ENCODE results near the gene DAPK2.
A peak's percentile ranks its signal among the peaks of the same experiment; 100 is the strongest.
"Not testable (repeated sequence)": the region's sequence is repeated elsewhere in the genome, so short reads cannot be mapped to it uniquely, and the experiment has no call there.

DAPK2 gene

DNA sequence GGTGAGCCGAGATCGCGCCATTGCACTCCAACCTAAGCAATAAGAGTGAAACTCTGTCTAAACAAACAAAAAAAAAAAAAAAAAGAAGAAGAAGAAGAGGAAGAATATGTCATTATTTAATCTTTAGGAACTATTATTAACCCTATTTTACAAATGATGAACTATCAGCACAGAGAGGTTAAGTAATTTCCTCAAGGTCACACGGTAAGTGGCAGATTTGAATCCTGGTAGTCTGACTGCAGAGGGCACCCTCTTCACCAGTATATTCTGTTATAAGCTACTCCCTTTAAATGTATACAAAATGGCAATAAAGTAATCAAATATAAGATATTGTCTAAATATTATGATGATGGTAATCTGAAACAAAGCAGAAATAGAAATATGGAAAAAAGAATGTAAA lies 135.1 kb downstream of the DAPK2 start:
- no peak for DNase-seq

DNA sequence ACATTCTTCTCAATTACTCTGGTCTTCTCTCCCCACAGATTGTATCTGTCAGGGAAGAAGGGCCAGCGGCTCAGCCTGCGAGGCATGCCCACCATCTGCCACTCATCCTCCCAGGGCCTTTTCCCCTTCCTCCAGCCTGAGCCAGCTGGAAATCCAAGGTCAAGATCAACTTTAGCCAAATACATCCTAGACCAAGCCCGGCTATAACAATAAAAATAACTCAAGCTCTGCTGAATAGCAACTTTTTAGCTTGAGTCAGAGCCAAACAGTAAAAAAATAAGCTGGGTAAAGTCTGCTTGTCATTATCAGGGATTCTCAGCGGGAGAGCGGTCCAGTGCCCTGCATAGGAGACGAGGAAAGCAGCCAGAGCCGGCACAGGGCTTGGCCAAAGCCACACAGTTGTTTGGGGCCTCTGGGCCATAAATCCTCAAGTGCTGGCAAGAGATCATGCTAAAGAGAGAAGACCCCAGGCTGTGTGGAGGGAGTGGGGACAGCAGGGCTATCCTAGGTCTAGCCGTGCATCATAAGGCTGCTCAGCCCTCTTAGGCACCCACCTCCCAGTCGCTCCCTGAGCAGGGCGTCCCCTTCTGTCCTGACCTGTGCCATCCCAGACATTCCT lies 136.4 kb downstream of the DAPK2 start:
- DNase-seq = no peak

DNA sequence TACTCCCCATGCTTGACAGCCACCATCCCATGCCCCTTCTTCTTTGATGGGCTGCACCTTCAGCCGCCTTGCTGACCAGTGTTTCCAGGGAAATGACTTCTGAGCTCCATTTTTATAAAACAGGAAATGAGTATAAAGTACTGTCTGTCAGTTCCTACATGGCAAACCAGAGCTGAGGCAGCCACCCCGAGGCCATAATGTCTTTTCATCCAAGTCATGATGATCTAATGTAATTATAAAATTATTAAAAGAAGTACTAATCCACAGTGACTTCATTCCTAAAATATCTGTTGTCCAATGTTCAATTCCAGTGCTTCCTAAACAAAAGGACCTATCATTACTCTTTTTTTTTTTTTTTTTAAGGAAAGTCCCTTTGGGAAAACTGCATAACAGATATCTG lies 137.3 kb downstream of the DAPK2 start:
- no peak for DNase-seq

DNA sequence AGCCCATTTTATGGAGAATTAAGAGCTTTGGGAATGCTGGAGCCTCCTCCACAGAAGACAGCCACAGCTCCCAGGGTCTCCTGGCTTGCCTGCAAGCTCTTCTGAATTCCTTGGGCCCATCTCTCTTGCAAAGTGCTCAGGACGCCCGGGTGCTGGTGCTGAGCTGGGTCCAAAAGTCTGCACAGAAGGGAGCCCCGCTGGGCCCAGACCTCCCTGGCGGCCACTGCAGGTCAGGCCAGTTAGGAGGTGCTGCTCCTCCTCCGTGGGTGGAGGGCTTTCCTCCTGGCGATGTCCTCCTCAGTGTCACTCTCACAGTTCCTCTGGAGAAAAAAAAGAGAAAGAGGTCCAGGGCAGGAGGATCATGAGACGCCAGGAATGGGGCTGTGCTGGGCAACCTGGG lies 138.0 kb downstream of the DAPK2 start:
- DNase-seq = no peak

DNA sequence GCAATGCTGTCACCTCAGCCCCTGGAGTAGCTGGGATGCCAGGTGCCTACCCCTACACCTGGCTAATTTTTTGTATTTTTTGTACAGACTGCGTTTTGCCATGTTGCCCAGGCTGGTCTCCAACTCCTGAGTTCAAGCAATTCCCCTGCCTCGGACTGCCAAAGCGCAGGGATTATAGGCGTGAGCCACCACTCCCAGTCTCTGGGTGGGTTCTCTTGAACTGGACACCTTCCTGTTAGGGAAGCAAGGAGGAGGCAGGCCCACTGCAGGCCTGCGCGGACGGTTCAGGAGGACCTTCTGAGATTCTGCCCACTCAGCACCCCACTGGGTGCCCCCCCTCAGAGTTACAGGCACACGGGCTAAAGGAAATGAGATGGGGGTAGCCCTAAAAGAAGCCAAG lies 138.8 kb downstream of the DAPK2 start:
- DNase-seq = no peak

DNA sequence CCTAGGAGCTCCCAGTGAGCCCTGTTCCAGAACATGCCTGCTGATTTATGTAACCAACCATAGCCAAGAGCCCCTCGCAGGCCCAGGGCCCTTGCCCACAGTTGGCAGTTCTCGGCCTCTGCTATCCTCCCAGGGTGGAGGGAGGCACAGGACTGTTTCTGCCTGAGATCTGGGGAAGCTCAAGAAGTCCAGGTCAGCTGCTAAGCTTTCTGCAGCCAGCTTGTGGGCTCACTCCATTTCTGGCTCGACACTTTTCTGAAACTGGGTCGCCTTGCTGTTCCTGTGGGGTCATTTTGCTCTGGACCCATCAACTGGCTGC lies 140.1 kb downstream of the DAPK2 start:
- no peak for DNase-seq

DNA sequence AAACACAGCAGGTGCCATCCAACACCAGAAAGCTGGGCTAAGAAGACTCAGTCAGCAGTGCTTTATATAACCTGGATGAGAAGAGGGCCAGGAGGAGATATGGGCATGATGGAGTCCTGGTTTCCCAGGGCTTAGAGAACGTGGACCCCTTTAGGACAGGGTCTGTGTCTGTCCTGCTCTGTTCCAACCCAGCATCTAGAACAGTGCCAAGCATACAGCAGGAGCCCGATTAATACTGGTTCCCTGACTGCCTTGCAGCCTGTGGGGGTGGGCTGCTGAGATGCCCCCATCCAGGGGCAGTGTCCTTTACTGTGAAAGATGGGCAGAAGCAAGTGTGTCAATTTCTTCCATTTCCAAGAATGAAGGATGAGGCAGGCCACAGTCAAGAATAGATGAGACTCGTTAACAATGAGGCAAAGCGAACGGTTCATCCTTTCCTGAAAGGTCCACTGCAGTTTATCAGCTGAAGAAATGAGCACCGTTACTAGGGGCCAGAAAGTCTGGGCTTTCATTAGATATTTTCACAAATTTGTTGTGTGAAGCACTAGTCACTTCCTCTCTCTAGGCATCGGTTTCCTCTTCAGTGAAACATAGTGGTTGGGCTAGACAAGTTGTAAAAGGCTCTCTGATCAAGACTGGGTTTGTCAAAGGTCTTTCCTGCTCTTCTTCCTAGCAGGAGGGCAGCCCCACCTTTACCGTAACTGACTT lies 140.6 kb downstream of the DAPK2 start:
- no peak for DNase-seq

DNA sequence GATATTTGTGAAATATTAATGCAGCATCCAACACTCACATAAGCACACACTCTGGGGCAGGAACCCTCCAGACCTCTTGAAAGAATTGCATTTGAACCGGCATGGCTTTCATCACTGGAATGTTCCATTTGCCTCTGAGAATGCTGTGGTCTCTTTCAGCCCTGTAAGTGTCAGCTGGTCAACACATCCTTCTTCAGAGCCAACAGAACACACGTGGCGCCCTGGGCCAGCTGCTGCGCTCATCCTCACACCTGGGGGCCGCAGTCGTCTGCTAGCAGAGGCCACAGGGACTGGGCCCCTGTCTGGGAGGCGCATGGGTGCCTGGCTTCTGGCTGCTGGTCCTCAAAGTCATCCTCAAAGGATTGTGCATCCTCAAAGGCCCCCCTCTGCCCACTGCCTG lies 141.2 kb downstream of the DAPK2 start:
- DNase-seq = no peak

DNA sequence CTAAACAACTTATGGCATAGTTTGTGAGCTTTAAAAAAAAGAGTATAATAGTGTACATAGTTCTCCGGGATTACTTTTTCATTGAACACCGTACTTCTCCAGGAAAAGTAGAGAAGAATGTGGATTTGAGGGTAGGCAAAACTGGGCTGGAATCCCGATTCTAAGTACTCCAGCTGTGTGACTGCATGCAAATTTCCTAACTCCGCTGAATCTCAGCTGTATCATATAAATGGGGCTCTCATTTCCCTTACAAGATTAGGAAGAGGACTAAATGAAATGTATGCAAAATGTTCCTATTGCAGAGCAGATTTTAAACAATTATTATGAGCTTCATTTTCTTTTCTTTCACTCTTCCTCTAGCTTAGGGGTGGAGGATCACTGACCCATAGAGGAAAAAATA lies 142.2 kb downstream of the DAPK2 start:
- no peak for DNase-seq

DNA sequence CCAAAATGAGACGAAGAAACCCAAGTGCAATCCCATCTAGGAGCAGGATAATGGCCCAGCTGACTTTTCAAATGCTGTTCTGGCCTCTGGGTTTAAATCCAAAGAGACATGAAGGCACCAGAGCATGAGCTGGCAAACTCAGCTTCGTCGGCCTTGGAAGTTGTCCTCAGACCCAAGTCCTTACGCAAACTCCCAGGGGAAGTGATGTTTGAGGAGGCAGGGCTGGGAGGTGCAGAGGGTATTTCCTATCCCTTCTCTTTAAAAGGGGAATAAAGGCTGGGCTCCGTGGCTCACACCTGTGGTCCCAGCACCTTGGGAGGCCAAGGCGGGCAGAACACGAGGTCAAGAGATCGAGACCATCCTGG lies 143.6 kb downstream of the DAPK2 start:
- DNase-seq = no peak

DNA sequence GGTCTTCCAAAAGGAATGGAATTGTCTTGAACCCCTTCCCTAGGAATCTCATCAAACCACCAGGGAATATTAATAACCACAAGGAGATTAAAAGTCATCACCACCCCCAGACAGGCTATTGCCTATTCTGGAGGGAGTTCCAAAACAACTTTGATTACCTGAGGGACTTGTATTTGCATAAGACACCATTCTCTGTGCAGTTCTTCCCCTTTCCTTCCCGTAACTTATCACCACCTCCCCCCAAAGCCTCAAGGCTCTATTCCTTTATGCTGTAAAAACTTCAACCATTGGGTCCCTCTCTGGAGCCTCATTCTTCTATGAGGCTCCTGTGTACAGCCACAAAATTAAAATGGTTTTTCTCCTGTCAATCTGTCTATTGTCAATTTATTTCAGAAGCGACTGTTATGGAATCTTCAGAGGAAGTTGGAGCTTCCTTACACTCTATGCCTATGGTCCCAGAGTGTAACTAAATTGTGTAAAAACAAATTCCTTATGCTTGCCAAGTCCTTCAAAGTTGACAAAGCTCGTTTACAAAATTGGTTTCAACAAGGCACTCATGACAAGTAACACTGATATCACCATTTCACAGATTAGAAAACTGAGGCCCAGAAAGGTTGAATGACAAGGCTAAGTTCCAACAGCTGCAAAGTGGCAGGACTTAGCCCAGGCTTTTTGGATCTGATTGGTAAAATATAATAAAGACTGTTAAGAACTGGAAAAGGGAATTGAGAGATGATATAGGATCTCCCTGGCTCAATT lies 144.2 kb downstream of the DAPK2 start:
- DNase-seq = no peak

DNA sequence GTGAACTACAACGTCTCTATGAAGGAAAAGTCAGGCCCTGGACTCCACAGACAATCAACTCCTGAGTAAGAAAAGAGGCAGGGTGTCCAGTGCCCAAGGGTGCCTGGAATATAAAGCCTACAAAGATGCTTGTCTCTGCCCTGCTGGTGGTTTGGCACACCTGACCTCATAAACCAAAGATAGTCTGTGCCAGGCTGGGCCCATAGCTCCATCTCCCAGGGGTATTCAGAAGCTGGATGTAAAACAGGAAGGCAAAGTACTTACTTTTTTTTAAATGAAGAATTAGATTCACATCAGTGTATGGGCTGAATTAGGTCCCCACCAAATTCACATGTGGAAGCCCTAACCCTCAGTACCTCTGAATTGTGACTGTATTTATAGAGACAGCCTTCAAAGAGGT lies 146.0 kb downstream of the DAPK2 start:
- no peak for DNase-seq

DNA sequence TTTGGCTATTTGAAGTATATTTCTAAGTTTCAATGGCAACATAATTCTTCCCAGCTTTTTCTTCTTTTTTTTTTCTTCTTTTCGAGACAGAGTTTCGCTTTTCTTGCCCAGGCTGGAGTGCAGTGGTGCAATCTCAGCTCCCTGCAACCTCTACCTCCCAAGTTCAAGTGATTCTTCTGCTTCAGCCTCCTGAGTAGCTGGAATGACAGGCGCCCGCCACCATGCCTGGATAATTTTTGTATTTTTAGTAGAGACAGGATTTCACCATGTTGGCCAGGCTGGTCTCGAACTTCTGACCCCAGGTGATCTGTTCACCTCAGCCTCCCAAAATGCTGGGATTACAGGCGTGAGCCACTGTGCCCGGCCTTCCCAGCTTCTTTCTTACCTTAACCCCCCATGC lies 146.7 kb downstream of the DAPK2 start:
- DNase-seq = not testable (repeated sequence)

DNA sequence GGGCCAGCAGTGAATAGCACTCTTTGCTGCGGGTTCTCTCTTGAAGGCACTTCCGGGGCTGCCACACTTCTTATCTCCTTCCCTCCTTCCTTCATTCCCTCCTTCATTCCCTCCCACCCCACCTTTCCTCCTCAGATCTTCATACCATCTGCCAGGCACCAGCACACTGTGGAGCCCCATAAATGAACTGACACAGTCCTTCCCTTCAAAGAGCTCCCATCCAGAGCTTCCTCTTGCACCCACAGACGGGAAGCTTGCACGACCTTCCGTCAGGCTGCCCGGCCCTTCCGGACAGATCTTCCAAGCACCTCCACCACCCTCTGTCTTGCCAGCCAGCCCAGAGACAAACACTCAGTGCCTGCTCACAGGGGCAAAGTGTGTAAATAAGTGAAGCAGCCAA lies 147.1 kb downstream of the DAPK2 start:
- no peak for DNase-seq

DNA sequence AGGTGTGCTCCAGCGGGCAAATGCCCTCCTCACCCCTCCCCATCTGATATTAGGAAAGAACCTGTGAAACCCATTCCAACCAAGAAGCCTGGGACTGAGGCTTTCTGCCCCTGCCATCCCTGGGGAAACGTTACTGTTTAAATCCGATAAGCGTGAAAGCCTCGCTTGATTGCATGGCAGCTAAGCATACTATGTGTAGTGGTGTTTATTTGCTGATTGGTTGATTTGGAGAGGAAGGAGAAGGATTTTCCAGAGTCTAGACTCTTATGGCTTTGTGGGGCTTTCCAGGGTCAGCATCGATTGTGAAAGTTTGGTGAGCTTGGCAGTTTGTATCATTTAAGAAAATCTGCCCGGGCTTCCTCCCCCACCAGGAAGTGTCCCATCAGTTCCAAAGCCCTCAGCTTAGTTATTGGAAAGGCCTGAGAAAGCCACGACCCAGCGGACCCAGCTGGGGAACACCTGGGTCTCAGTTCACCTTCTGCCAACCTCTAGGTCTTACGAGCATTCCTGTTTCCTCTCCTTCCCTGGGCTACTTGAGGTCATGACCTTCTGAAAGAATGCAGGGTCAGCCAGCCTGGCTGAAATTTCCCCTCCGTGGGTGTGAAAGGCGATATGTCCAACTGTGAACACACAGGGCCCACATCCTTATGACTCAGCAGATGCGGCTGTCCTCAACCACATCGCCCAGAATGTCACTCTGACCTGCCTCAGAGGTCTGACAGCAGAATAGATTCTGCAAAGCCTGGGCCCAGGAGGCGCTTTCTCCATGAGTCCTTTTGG lies 149.8 kb downstream of the DAPK2 start:
- DNase-seq = no peak

DNA sequence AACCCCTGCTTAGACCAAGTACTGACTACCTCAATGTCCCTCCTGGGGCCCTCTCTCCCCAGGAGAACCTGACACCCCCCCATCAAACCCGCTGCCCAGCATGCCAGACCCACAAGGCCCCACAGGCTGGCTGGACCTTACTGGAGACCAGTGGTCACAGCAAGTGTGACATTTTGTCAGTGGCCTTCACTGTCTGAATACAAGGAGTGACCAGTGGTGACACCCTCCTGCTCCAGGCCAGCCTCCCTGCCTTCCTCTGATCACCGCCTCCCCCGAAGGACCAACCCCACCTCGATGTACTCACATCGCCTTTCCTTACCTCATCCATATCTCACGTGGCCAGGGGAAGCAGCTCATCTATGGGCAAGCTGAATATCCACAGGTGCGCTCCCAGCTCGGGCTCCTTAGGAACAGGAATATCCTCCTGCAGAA lies 150.5 kb downstream of the DAPK2 start:
- no peak for DNase-seq

DNA sequence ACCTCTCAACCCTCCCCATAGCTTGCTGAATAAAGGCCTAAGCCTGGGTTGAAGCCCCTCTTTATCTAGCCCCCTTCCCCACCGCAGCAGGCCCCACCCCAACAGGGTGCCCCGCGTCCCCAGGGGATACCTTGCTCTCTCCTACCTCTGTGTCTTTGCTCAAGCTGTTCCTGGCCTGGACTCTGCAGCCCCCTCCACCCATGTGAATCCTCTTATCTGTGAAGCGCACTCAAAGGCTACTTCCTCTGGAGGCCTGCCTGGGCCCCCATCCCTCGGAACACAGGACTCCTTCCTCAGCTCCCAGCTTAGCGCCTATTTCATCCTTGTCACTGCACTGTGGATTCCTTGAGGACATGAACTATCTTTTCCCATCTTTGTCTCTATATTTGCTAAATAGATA lies 151.1 kb downstream of the DAPK2 start:
- DNase-seq = no peak

DNA sequence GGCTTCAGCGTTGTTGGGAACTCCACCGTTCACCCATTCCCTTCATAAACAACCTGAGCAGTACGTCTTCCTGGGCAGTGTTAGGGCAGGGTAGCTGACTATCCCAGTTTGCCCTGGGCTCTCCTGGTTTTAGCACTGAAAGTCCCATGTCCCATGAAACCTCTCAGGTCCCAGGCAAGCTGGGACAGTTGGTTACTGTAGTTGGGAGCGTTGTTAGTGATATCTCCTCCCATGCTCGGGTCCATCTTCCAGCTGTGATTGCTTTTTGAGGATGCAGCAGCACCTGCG lies 151.7 kb downstream of the DAPK2 start:
- DNase-seq = no peak

DNA sequence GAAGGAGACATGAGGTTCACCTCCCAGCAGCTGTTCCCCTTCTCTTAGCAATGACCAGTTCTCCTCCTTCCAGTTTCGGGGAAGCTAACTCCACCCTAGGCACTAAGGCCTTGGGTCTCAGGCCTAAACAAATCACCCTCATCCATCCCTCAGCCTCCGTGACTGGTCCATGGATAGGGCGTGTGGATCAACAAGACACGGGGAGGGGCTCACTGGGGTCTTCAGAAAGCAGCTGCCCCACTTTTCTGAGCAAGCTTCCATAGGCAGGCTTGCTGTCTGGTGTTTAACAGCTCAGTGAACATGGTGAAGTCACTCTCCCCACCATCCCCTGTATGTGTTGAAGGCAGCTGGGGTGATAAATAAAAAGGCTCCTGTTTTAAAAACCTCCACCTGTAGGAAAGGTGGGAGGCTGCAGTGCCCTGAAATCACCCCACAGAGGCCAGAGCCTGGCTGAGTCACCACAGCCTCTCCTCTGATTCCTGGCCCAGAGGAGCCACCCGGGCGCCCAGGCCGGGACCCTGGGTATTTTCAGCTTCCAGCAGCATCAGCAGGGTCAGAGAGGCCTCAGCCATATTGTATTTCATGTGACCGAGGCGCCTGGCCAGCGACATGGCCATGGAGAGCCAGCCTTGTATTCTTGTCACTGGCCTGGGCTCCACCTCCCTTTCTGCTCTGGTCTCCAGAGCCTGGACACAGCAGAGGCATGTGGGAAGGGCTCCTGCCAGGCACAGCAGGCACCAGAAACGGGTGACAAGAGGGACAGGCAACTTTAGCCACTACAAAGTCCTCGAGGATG lies 152.2 kb downstream of the DAPK2 start:
- no peak for DNase-seq

DNA sequence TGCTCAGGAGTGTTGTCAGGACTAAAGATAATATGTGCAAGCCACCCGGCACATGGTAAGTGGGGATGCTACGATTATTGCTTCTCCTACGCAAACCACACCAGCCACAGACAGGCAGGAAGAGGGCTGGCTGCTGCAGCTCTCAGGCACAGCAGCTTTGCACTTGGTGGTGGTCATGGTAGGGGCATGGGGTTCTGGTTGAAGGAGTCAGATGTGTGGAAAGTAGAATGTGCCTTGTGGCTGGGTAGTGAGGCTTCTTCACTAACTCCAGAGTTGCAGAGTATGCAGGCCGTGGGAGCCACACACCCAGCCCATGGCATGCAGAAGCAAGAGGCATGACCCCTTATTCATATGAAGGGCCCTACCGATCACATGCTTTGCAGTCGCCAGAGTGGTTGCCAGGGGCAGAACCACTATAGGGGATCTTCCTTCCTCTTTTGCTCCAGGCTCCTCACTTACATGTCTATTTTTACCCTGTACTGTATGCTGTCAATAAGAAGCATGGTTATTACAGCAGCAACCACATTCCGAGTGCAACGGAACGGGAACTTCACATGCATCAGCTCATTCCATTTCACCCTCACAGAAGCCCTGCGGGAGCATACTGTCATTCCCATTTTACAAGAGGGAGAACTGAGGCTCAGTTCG lies 153.4 kb downstream of the DAPK2 start:
- DNase-seq = peak; percentile 56

DNA sequence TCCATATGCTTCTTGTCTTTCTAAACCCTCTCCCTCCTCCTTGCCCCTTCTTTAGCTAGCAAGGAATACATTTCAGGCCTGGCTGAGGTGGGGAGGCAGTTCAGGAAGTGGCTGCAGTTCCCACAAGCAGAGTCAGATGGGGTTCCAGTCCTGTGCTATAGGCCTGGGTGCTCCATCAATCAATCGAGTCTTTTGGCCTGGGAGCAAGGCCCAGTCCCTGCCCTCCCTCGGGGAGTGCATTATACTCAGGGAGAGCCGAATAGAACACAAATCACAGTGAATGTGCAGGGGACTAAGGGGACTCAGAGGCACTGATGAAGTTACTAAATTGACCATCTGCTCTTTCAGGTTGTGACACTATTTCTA lies 154.5 kb downstream of the DAPK2 start:
- DNase-seq = no peak

DNA sequence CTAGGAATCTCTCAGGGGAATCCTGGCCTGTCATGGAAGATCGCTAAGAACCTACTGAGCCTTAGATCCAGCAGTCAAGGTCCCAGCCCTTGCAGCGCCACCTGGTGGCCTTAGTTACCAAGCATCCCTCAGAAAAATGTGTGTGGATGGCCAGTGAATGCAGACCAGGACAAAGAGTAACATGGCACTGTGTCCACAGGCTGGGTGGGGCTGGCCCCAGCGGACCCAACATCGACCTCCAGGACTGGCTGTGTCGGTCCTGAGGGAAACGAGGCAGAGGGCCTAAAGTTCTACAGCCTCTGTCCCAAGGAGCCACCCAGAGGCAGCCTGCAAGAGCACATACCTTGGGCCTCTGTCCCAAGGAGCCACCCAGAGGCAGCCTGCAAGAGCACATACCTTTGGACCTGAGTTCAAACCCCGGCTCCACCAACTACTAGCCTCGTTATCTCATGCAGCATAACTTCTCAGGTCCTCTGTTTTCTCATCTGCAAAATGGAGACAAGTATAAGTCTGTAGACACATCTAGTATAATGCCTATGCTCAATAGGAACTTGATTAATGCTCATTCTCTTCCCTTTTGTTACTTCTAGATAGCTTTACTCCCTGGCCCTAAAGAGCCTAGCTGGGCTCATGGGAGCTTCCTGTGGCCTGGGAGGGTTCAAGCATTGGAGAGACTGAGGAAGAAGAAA lies 155.1 kb downstream of the DAPK2 start:
- DNase-seq = peak; percentile 67

All from effector CD4-positive, alpha-beta T cell (primary cell).